ENCODE results near the gene LGR6. TPM values are rescaled to one million over a fixed set of nuclear protein-coding genes. Genes with fewer than 3 reads are reported as not detected.

The LGR6 gene
- total and polyA plus RNA-seq, 10 of the 15 experiments (the other 5 are each of a cell fraction or from before 2014, with no cell fraction given) = not detected

- Histone ChIP-seq H3K27me3 (replicated peaks in 1 of 2; ENCODE audit: control insufficient read depth in 2 of 2, insufficient read depth in 2 of 2, low read length in 1 of 2) (peaks cover 11 to 12% of the 10 kb centered on the region in 2 experiments), H3K36me3 (ENCODE audit: control insufficient read depth in 2 of 2, insufficient read depth in 2 of 2, low read length in 1 of 2) (no peaks in the 10 kb centered on the region), H3K4me1 (ENCODE audit: control insufficient read depth, insufficient read depth, low read length) (no peaks in the 10 kb centered on the region), H3K4me2 (ENCODE audit: control insufficient read depth, insufficient read depth) (no peak overlapping the region), H3K4me3 (no peak overlapping the region), H3K27ac (ENCODE audit: control insufficient read depth, insufficient read depth) (no peak overlapping the region), H2AFZ (ENCODE audit: control insufficient read depth, low read depth, low read length) (no peak overlapping the region), H3K9ac (ENCODE audit: control insufficient read depth, insufficient read depth, low read length) (no peak overlapping the region), H3K79me2 (ENCODE audit: control insufficient read depth, insufficient read depth, low read length) (no peaks in the 10 kb centered on the region), H3K9me3 (replicated peaks; ENCODE audit: control insufficient read depth, insufficient read depth, low read length) (no peaks in the 10 kb centered on the region), H4K20me1 (ENCODE audit: control insufficient read depth, insufficient read depth) (no peaks in the 10 kb centered on the region)
- ChIA-PET POLR2A (no interaction called here), RAD21 (ENCODE audit: unreplicated experiment) (no interaction called here), SMC1A (ENCODE audit: uncharacterized antibody, unreplicated experiment) (no interaction called here), CTCF (interaction anchor here (0.9 kb wide), 1 partner anchor 27 kb away, joined by 3 read pairs; no protein-coding TSS in a partner anchor)
- no peak for TF ChIP-seq PML (IDR thresholded peaks at IDR 0.05; ENCODE audit: low read length)
- TF ChIP-seq FOXM1 (IDR thresholded peaks at IDR 0.05; ENCODE audit: low read depth, low read length) = no peak
- no peak for TF ChIP-seq TCF7 (IDR thresholded peaks at IDR 0.05; ENCODE audit: borderline replicate concordance)
- TF ChIP-seq TCF3 (IDR thresholded peaks at IDR 0.05; ENCODE audit: borderline replicate concordance, insufficient read depth, low read depth, low read length) = no peak
- no peak for TF ChIP-seq EED (IDR thresholded peaks at IDR 0.05; ENCODE audit: low read depth)
- no peak for TF ChIP-seq JUNB (IDR thresholded peaks at IDR 0.05)
- TF ChIP-seq CTCF (IDR thresholded peaks at IDR 0.05 in 2 of 3, conservative IDR thresholded peaks at IDR 0.05 in 1 of 3; ENCODE audit: control insufficient read depth in 2 of 3, extremely low read depth in 1 of 3, insufficient read depth in 1 of 3, low read depth in 3 of 3, low read length in 3 of 3) = no peak
- no peak for TF ChIP-seq FOS (IDR thresholded peaks at IDR 0.05; ENCODE audit: borderline replicate concordance, extremely low read depth, insufficient read length)
- no peak for TF ChIP-seq ZBED1 (IDR thresholded peaks at IDR 0.05; ENCODE audit: borderline replicate concordance)
- no peak for TF ChIP-seq CBX3 (IDR thresholded peaks at IDR 0.05; ENCODE audit: borderline replicate concordance, low read depth)
- TF ChIP-seq MTA3 (IDR thresholded peaks at IDR 0.05; ENCODE audit: borderline replicate concordance, low read length) = no peak
- no peak for TF ChIP-seq REST (IDR thresholded peaks at IDR 0.05; ENCODE audit: low read depth, low read length)
- TF ChIP-seq ZBTB40 (IDR thresholded peaks at IDR 0.05; ENCODE audit: borderline replicate concordance) = no peak
- no peak for TF ChIP-seq ESRRA (IDR thresholded peaks at IDR 0.05; ENCODE audit: low read length)
- no TSS peak for BruUV-seq (replicated peaks)
- no peak for ATAC-seq
- DNase-seq (ENCODE audit: low read depth, low spot score) = no peak
- intact Hi-C loops (cut with micrococcal nuclease; ENCODE audit: unreplicated experiment) = no loop called here
- no peak for FAIRE-seq
- WGBS (ENCODE audit: insufficient coverage, insufficient replicate concordance, low lambda C conversion rate, missing lambda C conversion rate) = 9% methylated on average over 3 of the region's 3 CpGs
- in situ Hi-C loops (cut with MboI) = no loop called here
Observed at GRCh38 chr1:202217516-202217915, 23.9 kb downstream of the LGR6 start.
